Measurements from ENCODE around the gene THRA. TPM values are rescaled to one million over a fixed set of nuclear protein-coding genes. Genes with fewer than 3 reads are reported as not detected.

The THRA gene
- total RNA-seq, 1 donor from 2014 or later = 37.0 TPM

- Mint-ChIP-seq H3K4me3 (no peak overlapping the region), H3K27me3 (no peaks in the 10 kb centered on the region), H3K9me3 (no peaks in the 10 kb centered on the region), H3K4me1 (ENCODE audit: unreplicated experiment) (peaks cover 34% of the 10 kb centered on the region), H3K27ac (no peak overlapping the region), H3K36me3 (peaks cover 3% of the 10 kb centered on the region)
- no peak for DNase-seq (ENCODE audit: extremely low spot score, unreplicated experiment)
- TF ChIP-seq, protein P1, sequence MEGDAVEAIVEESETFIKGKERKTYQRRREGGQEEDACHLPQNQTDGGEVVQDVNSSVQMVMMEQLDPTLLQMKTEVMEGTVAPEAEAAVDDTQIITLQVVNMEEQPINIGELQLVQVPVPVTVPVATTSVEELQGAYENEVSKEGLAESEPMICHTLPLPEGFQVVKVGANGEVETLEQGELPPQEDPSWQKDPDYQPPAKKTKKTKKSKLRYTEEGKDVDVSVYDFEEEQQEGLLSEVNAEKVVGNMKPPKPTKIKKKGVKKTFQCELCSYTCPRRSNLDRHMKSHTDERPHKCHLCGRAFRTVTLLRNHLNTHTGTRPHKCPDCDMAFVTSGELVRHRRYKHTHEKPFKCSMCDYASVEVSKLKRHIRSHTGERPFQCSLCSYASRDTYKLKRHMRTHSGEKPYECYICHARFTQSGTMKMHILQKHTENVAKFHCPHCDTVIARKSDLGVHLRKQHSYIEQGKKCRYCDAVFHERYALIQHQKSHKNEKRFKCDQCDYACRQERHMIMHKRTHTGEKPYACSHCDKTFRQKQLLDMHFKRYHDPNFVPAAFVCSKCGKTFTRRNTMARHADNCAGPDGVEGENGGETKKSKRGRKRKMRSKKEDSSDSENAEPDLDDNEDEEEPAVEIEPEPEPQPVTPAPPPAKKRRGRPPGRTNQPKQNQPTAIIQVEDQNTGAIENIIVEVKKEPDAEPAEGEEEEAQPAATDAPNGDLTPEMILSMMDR (conservative IDR thresholded peaks at IDR 0.05) = no peak
These were observed 13.8 kb downstream of the THRA start for GRCh38 chr17:40076591-40076990.

DNA sequence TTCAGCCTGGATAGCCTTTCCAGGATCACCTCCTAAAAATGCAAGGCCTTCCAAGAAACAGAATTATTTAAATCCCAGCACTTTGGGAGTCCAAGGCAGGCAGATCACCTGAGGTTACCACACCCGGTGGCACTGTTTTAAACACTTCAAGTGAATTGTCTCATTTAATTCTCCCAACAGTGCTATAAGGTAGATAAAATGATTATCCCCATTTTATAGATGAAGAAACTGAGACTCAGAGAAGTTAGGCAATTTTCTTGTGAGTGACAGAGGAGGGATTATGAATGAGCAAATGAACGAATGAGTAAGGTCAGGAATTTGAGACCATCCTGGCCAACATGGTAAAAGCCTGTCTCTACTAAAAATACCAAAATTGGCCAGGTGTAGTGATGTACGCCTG lies 16.8 kb downstream of the THRA start:
- TF ChIP-seq, protein P1 (conservative IDR thresholded peaks at IDR 0.05) = no peak
- no peak overlapping the region for H3K4me3 Mint-ChIP-seq
- H3K9me3 Mint-ChIP-seq = no peaks in the 10 kb centered on the region
- H3K36me3 Mint-ChIP-seq = peaks cover 10% of the 10 kb centered on the region
- peaks cover 20% of the 10 kb centered on the region for H3K4me1 Mint-ChIP-seq (ENCODE audit: unreplicated experiment)
- H3K27ac Mint-ChIP-seq = no peak overlapping the region
- no peak for DNase-seq (ENCODE audit: extremely low spot score, unreplicated experiment)
- H3K27me3 Mint-ChIP-seq = no peaks in the 10 kb centered on the region

GRCh38 chr17:40084477-40084876 lies 21.7 kb downstream of the THRA start:
- DNase-seq (ENCODE audit: extremely low spot score, unreplicated experiment) = no peak
- Mint-ChIP-seq H3K4me1 (ENCODE audit: unreplicated experiment) (no peaks in the 10 kb centered on the region), H3K4me3 (no peak overlapping the region), H3K27me3 (no peaks in the 10 kb centered on the region), H3K27ac (no peak overlapping the region), H3K36me3 (peaks cover 18% of the 10 kb centered on the region), H3K9me3 (no peaks in the 10 kb centered on the region)
- TF ChIP-seq, protein P1 (conservative IDR thresholded peaks at IDR 0.05) = no peak

DNA sequence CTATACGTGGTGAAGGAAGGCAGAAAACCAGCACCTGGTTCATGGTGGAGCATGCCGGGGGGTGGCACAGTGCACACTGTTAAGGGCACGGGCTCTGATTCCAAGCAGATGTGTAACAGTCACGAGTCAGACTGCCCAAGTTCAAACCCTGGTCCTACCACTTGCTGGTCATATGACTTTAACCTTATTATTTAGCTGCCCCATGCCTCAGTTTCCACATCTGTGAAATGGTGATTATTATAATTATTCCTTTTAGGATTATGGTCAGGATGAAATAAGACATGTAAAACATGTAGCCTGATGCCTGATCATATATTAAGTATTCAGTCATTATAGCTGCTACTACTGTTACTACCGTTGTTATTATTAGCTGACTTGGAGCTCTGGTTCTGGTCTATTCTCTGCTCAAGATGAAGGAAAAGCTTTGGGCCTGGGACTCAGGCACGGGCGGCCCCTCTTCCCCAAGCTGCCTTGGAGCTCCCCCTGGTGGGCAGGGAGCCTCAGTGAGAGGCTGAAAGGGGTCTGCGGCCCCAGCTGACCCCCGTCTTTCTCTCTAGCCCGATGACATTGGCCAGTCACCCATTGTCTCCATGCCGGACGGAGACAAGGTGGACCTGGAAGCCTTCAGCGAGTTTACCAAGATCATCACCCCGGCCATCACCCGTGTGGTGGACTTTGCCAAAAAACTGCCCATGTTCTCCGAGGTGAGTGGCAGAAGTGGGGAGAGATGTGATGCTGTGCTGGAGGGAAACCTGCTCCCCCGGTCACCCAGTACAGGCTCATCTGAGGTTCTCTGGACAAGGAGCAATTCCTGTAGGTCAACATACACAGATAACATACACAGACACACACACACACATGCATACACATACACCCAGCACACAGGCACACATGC lies 23.6 kb downstream of the THRA start:
- Mint-ChIP-seq H3K36me3 (peaks cover 21% of the 10 kb centered on the region), H3K9me3 (no peaks in the 10 kb centered on the region), H3K4me1 (ENCODE audit: unreplicated experiment) (peaks cover 5% of the 10 kb centered on the region), H3K27me3 (no peaks in the 10 kb centered on the region), H3K4me3 (no peak overlapping the region), H3K27ac (no peak overlapping the region)
- TF ChIP-seq, protein P1 (conservative IDR thresholded peaks at IDR 0.05) = peak; percentile 86
- no peak for DNase-seq (ENCODE audit: extremely low spot score, unreplicated experiment)

DNA sequence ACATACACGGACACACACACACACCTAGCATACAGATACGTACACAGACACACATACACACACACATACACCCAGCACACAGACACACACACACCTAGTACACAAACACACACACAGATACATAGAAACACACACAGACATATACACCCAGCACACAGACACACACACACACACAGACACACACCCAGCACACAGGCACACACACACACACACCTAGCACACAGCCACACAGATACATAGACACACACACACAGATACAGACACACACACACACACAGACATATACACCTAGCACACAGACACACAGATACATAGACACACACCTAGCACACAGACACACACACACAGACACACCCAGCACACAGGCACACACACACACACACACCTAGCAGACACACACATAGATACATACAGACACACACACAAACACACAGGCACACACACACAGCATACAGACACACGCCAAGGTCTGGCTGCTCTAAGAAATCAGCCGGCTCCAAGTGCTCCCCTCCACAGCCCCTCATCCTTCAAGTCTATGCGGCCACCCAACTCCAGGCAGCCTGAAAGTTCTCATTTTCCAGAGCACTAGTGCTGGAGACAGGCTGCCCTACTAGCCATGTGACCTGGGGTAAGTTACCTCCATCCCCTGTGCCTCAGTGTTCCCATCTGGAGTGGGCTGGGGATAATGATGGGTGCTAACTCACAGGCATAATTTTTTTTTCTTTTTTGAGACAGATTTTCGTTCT lies 24.5 kb downstream of the THRA start:
- Mint-ChIP-seq H3K27ac (no peak overlapping the region), H3K4me3 (no peak overlapping the region), H3K36me3 (peaks cover 21% of the 10 kb centered on the region), H3K27me3 (no peaks in the 10 kb centered on the region), H3K4me1 (ENCODE audit: unreplicated experiment) (peaks cover 5% of the 10 kb centered on the region), H3K9me3 (no peaks in the 10 kb centered on the region)
- TF ChIP-seq, protein P1 (conservative IDR thresholded peaks at IDR 0.05) = no peak
- no peak for DNase-seq (ENCODE audit: extremely low spot score, unreplicated experiment)
